Vagina (tissue), 2 donors: ENCODE data around the gene ANKRD28.

Experiments
- POLR2A ChIP-seq, 2 donors: fragments of 450-650 bp; IDR thresholded peaks; one replicate each; pipeline ENCODE4 v1.6.1; 2017; ENCODE audit warnings: antibody characterized with exemption in 2 of 2, mild to moderate bottlenecking in 2 of 2, moderate library complexity in 2 of 2
- POLR2AphosphoS5 ChIP-seq, 2 donors: sonication (generic); formaldehyde crosslinking; IDR thresholded peaks; one replicate each; pipeline ENCODE4 v1.9.0; 2017; ENCODE audit warnings: antibody characterized with exemption in 2 of 2, mild to moderate bottlenecking in 2 of 2, low read depth in 1 of 2; ENCODE audit not compliant: insufficient read depth in 1 of 2

DNA sequence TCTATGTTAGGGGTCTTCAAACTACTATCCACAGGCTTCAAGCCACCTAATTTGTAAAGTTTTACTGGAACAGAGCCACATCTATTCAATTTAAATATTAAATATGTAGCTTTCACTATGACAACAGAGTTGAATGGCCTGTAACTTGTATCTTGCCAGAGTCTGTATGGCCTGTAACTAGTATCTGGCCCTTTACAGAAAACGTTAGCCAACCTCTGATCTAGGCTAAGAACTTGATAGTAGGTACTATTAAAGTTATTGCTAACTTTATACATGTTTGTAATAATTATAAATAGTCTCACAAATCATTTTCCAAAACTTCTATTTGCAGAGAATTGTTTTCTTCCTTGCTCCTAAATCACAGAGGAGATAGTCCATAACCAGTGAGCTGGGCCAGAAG is 40.0 kb downstream of the ANKRD28 start:
- TF ChIP-seq POLR2AphosphoS5 (IDR thresholded peaks at IDR 0.05; ENCODE audit: insufficient read depth in 1 of 2, low read depth in 1 of 2) (no peak), POLR2A (IDR thresholded peaks at IDR 0.05) (no peak)
